Cardiac fibroblast (primary cell): ENCODE results near the gene ISY1.

ENCODE experiments used
- DNase-seq, 2 donors: peaks; one replicate each; pipeline versions ENCODE4 v3.0.0 to v3.0.0-alpha.2; 2010; ENCODE audit warnings: low read depth in 2 of 2
- H3K4me3 ChIP-seq, 2 donors: replicated peaks in 1 of 2; 1 replicate in 1 of 2; 2 replicates in 1 of 2; pipeline ENCODE4 v1.5.1; 2011; ENCODE audit warnings: low read depth in 2 of 2, low read length in 2 of 2, mild to moderate bottlenecking in 2 of 2, moderate library complexity in 1 of 2
- CTCF ChIP-seq: IDR thresholded peaks from one replicate; pipeline ENCODE4 v1.5.1; 2011; ENCODE audit warnings: low read depth, mild to moderate bottlenecking, low read length, inconsistent platforms

The ISY1 gene

GRCh38 chr3:129182390-129183185, 21.7 kb upstream of the ISY1 start:
- peak; percentile 26 to 51 for DNase-seq
- peak overlapping the region; percentile 95 to 100 for H3K4me3 ChIP-seq
- no peak for TF ChIP-seq CTCF

GRCh38 chr3:129181819-129182218, 21.0 kb upstream of the ISY1 start:
- no peak for DNase-seq
- H3K4me3 ChIP-seq: peak overlapping the region; percentile 95 to 100
- TF ChIP-seq CTCF: no peak

- TF ChIP-seq CTCF: no peak
- peak in 1 of 2 donors; percentile 22 for DNase-seq
Measured at GRCh38 chr3:129180461-129180860, 19.6 kb upstream of the ISY1 start.

GRCh38 chr3:129176051-129176450, 15.2 kb upstream of the ISY1 start:
- TF ChIP-seq CTCF: no peak
- no peak overlapping the region for H3K4me3 ChIP-seq
- no peak for DNase-seq

More at GRCh38 chr3:129180461-129180860, 19.6 kb upstream of the ISY1 start:
- H3K4me3 ChIP-seq: no peak overlapping the region

GRCh38 chr3:129173725-129174124, 12.9 kb upstream of the ISY1 start:
- DNase-seq: no peak
- no peak for TF ChIP-seq CTCF
- H3K4me3 ChIP-seq: no peak overlapping the region

- no peak for TF ChIP-seq CTCF
- no peak for DNase-seq
- no peak overlapping the region for H3K4me3 ChIP-seq
Measured at GRCh38 chr3:129173206-129173605, 12.3 kb upstream of the ISY1 start.
